ELR (cell line): Measurements from ENCODE around the gene TPST2.

Source experiments
- DNase-seq: peaks from one replicate; pipeline ENCODE4 v3.0.0-alpha.2; 2015; ENCODE audit warnings: low read depth

The TPST2 gene

GRCh38 chr22:26610072-26610958 lies 20.4 kb upstream of the TPST2 start:
- peak; percentile 92 for DNase-seq

GRCh38 chr22:26609287-26609686 lies 19.4 kb upstream of the TPST2 start:
- no peak for DNase-seq

- no peak for DNase-seq
These were observed 18.2 kb upstream of the TPST2 start for GRCh38 chr22:26608129-26608528.

- DNase-seq: peak; percentile 88
These were observed 16.7 kb upstream of the TPST2 start for GRCh38 chr22:26606611-26607010.

GRCh38 chr22:26604368-26604767 lies 14.4 kb upstream of the TPST2 start:
- DNase-seq: no peak

- DNase-seq: no peak
These were observed 12.2 kb upstream of the TPST2 start for GRCh38 chr22:26602127-26602526.

GRCh38 chr22:26601726-26602125 lies 11.8 kb upstream of the TPST2 start:
- DNase-seq: no peak

GRCh38 chr22:26599505-26599904 lies 9.6 kb upstream of the TPST2 start:
- DNase-seq: no peak

- DNase-seq: no peak
These were observed 7.5 kb upstream of the TPST2 start for GRCh38 chr22:26597480-26597879.

- no peak for DNase-seq
These were observed 7.1 kb upstream of the TPST2 start for GRCh38 chr22:26597026-26597425.

- no peak for DNase-seq
These were observed 3.8 kb upstream of the TPST2 start for GRCh38 chr22:26593763-26594162.

GRCh38 chr22:26592421-26592891 lies 2.5 kb upstream of the TPST2 start:
- no peak for DNase-seq

GRCh38 chr22:26589367-26589844 lies 526 bp downstream of the TPST2 start:
- DNase-seq: peak; percentile 53

- no peak for DNase-seq
These were observed 1.1 kb downstream of the TPST2 start for GRCh38 chr22:26588729-26589366.

GRCh38 chr22:26587991-26588613 lies 1.8 kb downstream of the TPST2 start:
- DNase-seq: no peak

GRCh38 chr22:26586556-26587325 lies 3.2 kb downstream of the TPST2 start:
- no peak for DNase-seq

GRCh38 chr22:26585104-26585790 lies 4.7 kb downstream of the TPST2 start:
- peak; percentile 90 for DNase-seq

- DNase-seq: no peak
These were observed 5.9 kb downstream of the TPST2 start for GRCh38 chr22:26584010-26584409.

- DNase-seq: no peak
These were observed 8.2 kb downstream of the TPST2 start for GRCh38 chr22:26581633-26582168.

- DNase-seq: no peak
These were observed 8.9 kb downstream of the TPST2 start for GRCh38 chr22:26581026-26581425.
